RKO (cell line): ENCODE data around the gene PIEZO2.
"Not testable (repeated sequence)": the region's sequence is repeated elsewhere in the genome, so short reads cannot be mapped to it uniquely, and the experiment has no call there.

Experiments used
- DNase-seq: peaks from one replicate; pipeline ENCODE4 v3.0.0-alpha.2; 2016; ENCODE audit warnings: low spot score

PIEZO2 gene

DNA sequence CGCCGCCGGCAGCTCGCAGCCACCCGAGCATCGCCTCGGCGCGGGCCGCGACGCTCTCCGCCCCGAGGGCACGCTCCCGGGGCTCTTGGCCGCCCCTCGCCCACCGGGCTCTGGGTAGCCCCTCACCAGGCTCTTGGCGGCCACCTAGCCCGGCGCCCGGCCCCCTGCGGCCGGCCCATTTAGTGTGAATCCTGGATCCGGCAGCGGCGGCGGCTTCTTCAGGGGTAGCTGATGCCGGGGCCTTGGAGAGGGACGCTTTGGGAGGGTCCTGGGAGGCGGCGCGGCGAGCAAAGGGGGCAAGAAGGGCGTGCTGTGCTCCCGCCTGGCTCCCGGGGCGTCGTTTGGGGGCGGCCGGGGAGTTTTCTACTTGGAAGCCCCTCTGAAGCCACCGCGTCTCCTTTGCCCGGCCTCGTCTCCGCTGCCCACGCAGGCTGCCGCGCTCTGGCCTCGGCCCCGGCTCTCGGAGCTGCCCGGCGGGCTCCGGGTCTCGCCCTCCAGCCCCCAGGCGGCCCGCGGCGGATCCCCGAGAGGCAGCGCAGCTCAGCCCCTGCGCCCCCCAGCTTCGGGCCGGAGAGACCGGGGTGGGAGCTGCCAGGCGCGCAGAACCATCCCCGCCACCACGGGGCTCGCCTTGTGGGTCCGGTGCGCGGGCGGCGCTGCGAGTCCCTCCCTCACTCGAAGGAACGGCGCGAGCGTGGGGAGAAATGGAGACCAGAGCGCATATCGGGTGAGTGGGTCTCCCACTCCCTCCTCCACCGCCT lies 509 bp downstream of the PIEZO2 start:
- DNase-seq = no peak

DNA sequence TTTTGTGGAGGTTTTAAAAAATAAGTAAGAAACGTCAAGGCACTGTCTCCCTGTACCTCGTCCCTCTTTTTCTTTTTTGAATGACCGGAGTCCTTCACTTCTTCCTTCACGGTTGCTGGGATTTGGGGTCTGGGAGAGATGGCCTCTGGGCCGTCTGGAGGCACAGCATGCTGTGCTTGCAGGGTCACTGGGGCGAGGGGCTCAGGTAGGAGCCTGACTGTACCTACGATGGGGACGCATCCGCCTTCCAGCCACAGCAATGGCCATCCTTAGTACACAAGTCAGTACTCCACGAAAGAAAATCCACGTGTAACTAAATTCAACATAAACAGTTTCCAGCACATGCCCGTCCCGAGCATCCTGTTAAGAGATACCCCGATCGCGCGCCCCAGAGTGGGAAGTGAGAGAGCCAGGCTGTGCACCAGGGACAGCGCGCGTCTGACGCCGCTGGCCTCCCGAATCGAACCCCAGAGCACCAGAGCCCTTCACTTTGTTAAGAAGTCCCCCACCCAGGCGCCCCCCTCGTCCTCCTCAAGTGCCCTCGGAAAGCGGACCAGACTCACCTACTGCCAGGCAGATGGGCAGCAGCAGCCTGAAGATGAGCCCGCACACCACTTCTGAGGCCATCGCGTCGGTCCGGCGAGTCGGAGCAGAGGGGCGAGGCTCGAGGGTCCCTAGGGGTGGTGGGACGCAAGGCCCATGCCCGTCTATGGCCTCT lies 1.2 kb downstream of the PIEZO2 start:
- DNase-seq = no peak

DNA sequence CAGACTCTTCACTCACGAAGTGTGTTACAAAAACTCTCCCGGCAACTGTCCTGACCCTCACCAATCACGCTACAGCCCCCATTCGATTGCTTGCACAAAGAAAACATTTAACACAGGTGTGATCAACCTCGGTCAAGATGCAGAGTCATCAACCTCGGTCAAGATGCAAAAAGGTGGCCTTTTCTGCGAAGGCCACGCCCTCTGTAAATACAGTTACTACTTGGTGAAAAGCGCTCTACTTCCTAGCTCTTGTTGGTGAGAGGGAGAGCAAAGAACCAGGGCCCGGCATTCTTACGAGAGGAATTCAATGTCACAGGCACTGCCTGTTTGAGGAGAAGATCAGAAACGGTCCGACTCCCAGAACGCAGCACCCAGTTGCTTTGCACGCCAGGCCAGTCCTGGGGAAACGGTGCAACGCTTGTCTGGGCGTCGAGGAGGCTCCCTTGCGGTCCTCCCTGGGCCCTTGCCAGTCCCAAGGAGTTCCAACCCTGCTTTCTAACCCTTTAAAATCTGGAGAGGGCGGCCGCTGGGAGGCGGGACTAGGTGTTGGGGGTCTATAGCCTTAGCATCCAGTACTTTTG lies 1.9 kb downstream of the PIEZO2 start:
- no peak for DNase-seq

- DNase-seq = no peak
These were observed 2.4 kb downstream of the PIEZO2 start for GRCh38 chr18:11146947-11147345.

DNA sequence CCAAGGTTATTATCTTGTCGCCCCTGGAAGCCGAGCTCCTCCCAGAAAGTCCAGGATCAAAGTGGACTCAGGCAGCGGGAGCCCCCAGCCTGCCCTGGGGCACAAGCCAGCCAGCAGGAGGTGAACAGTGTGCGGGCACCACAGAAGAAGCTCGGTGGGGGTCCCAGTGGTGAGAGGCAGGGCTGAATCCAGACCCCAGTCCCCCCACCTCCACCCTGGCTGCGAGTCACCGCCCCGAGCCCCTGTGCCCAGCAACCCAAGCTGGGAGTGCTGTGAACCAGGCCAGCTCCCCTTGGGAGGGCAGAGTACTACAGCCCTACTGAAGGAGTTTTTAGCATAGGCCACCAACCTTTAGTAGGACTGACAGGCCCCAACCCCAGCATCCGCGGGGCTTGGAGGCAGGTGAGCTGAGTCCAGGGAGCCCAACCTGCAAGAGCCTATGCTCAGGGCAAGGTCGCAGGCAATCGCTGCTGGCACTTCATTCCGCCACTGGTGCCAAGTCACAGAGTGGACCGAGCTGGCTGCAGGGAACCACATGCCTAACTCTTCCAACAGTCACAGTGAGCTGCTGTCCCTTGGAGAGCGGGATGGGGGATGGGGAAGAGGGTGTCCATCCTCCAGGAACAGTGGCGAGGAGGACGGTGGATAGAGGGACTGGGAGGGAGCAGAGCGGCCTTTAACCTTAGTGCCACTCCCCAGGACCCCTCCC lies 3.0 kb downstream of the PIEZO2 start:
- no peak for DNase-seq

DNA sequence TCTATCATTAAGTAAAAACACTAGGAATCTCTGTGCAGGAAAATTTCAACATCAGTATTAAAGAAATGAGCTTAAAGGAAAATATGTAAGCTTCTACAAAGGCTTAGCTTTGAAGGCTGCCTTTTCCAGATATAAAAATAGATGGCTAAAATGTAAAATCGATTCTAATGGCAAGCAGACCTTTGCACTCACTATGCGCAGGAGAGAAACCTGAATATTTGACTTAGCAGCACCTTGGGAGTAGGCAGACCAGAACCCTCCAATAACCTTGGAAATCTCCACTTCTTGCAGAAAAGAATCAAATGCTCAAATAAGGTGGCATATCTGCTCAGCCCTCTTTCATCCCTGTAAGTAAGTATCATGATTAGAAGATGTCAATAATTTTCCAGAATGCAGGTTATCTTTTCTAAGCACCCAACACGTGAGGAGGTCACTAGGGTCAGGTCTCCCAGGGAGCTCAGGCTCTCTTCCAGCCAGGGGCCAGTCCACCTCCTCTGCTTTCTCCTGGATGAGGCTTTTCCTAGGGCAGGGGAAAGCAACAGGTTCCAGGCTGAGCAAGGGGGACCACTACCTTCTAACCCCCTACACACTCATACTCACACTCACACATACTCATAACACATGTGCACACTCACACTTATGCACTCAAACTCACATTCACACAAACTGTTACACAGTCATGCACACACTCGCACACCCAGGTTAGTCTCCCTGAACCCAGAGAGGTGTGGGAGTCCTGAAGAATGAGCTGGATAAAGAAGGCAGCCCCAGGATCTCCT lies 3.8 kb downstream of the PIEZO2 start:
- DNase-seq = no peak

GRCh38 chr18:11137400-11137799 lies 12.0 kb downstream of the PIEZO2 start:
- no peak for DNase-seq

DNA sequence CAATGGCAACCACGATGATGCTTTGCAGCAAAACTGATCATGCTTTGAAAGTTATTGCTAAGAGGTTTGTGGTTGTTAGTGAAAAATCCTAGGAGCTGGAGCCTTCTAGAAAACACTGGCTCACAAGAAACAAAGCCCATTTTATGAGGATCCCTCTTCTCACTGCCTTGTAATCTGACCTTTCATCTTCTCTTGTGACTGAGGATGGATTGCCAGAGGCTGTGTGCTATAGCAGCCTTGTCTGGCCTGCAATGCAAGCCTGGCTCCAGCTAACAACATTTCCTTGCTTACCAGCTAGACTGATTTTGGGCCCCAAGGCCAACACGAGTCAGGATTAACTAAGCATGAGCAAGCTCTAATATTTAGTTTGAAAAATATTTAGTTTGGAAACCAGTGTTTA lies 13.1 kb downstream of the PIEZO2 start:
- DNase-seq = no peak

DNA sequence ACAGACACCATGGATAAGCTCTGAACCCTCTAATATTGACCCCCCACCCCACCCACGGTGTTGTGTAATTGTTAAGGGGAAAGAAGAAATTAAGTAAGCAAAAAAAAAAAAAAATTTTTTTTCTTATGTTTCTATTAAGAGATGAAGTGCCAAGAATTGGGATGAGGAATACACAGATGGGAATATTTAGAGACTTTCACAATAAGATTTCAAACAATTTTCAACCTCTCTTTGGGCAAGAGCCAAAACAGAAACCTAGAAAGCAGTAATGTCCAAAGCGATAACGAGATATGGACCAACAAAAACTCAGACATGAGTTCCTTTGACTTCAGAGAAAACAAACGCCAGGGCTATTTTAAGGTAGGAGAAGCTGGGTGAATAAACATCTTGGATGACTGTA lies 14.4 kb downstream of the PIEZO2 start:
- no peak for DNase-seq

DNA sequence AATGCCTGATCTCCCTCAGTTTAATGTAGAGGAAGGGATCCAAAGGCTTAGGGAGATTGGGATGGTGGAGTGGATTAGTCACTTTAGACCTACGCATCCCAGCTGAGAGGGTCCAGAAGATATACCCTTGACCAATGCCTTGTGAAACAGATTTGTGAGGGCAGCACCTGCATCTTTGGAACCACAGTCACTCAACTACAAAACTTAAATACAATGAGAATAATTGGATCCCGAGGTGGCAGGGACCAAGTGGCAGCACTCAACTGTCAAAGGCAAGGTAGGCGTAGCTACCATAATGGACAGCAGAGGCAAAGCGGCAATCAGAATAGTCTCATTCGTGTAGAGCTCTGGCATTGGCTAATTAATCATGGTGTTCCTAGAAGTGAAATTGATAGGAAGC lies 20.3 kb downstream of the PIEZO2 start:
- DNase-seq = not testable (repeated sequence)

GRCh38 chr18:11125492-11126315 lies 23.7 kb downstream of the PIEZO2 start:
- no peak for DNase-seq

DNA sequence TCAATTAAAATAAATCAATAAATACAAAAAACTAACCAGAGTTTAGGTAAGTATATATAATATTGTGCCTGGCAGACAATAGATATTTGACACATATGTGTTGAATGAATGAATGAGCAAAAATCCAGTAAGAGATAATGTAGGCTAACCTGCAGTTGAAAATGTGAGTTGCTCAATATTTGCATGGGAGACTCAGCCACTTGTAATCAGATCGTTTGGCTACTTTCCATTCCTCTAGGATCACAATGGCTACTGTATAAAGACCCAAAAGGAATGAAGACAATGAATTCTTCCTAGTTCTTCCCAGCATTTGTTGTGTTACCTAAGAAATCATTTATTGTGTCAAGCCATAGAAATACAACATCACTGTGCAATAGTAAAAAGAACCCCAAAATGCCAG lies 25.3 kb downstream of the PIEZO2 start:
- DNase-seq = no peak

DNA sequence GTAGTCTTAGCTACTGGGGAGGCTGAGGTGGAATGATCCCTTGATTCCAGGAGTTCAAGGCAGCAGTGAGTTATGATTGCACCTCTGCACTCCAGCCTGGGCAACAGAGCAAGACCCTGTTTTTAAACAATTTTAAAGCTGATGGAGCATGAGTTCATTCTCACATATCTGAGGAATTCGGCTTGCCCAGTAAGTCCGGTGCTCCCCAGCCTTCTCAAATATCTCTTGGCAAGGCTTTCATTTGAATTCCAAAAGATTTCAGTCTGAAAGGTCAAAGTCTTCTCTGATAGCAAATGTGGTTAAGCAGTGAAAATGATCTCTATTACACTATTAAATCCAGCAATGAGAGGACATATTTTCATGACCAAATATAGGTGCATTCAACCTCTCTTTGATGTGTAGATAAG lies 27.9 kb downstream of the PIEZO2 start:
- no peak for DNase-seq

GRCh38 chr18:11119959-11120587 lies 29.3 kb downstream of the PIEZO2 start:
- no peak for DNase-seq

- DNase-seq = no peak
These were observed 29.8 kb downstream of the PIEZO2 start for GRCh38 chr18:11119550-11119949.

GRCh38 chr18:11118051-11118766 lies 31.2 kb downstream of the PIEZO2 start:
- DNase-seq = no peak

- DNase-seq = no peak
These were observed 34.1 kb downstream of the PIEZO2 start for GRCh38 chr18:11115276-11115675.

DNA sequence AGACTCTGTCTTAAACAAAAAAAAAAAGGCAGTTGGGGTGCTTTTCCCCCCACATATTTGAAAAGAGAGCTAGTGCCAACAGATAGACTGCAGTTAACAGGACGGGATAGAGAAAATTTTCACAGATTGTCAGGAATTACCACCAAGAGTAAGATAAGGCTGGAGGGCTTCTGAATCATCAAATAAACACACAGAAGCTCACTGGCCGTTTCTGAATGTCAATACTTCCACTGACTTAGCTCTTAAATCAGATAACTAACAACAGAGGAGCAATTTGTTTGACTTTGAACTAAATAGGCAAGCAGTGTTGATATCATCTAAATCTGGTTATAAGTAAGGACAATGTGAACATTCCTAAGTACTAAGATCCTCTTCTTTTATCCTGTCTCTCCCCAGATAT lies 34.7 kb downstream of the PIEZO2 start:
- no peak for DNase-seq

DNA sequence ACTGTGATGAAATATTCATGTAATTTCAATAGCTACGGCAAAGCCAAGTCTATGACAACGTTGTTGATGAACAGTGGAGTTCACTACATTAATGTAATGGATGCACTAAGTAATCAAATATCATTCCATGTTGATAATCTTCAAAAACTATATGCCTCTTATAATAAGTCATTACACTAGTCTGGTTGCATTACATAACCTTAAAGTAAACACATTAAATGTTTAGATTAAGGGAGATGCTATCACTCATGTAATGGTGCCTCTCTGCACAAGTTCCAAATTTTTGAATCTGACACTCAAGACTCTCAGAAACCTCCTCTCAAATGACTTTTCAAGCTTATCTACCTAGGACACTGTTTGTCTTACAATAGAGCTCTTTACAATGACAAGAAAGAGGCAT lies 35.4 kb downstream of the PIEZO2 start:
- no peak for DNase-seq

GRCh38 chr18:11113046-11113548 lies 36.3 kb downstream of the PIEZO2 start:
- DNase-seq = no peak
